GM10266 (cell line): ENCODE data around the gene PCYOX1L.
A peak's percentile ranks its signal among the peaks of the same experiment; 100 is the strongest.

Source experiments
- DNase-seq: peaks from one replicate; pipeline ENCODE4 v3.0.0; 2012; ENCODE audit errors: extremely low spot score
- TF ChIP-seq, protein P1 (sequence below): IDR thresholded peaks from 2 replicates; pipeline ENCODE4 v1.5.1; 2012; ENCODE audit warnings: mild to moderate bottlenecking, low read depth; ENCODE audit not compliant: control insufficient read depth, insufficient read depth; ENCODE audit errors: missing control alignments

Gene PCYOX1L

DNA sequence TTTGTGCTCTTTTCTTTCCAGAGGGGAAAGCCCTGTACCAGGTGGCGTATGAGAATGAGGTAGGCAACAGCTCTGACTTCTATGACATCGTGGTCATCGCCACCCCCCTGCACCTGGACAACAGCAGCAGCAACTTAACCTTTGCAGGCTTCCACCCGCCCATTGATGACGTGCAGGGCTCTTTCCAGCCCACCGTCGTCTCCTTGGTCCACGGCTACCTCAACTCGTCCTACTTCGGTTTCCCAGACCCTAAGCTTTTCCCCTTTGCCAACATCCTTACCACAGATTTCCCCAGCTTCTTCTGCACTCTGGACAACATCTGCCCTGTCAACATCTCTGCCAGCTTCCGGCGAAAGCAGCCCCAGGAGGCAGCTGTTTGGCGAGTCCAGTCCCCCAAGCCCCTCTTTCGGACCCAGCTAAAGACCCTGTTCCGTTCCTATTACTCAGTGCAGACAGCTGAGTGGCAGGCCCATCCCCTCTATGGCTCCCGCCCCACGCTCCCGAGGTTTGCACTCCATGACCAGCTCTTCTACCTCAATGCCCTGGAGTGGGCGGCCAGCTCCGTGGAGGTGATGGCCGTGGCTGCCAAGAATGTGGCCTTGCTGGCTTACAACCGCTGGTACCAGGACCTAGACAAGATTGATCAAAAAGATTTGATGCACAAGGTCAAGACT, 10.3 kb downstream of the PCYOX1L start:
- TF ChIP-seq, protein P1, sequence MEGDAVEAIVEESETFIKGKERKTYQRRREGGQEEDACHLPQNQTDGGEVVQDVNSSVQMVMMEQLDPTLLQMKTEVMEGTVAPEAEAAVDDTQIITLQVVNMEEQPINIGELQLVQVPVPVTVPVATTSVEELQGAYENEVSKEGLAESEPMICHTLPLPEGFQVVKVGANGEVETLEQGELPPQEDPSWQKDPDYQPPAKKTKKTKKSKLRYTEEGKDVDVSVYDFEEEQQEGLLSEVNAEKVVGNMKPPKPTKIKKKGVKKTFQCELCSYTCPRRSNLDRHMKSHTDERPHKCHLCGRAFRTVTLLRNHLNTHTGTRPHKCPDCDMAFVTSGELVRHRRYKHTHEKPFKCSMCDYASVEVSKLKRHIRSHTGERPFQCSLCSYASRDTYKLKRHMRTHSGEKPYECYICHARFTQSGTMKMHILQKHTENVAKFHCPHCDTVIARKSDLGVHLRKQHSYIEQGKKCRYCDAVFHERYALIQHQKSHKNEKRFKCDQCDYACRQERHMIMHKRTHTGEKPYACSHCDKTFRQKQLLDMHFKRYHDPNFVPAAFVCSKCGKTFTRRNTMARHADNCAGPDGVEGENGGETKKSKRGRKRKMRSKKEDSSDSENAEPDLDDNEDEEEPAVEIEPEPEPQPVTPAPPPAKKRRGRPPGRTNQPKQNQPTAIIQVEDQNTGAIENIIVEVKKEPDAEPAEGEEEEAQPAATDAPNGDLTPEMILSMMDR: no peak
- no peak for DNase-seq

DNA sequence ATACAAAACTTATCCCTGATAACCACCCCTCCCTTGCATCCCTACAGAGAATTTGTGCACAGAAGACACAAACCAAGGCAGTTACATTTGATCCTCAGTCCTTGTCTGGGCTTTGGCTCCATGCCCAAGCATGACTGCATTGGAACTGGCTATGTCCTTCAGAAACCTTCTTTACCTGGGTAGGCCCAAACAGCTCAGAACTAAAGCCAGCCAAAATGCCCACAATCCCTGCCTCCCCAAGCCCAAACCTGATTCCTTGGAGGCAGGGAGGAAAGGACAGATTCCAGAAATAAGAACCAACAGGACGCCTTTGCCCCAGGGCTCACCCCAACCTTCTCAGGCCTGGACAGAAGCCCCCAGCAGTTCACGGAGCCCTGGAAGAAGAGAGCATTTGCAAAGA, 13.0 kb downstream of the PCYOX1L start:
- no peak for DNase-seq

DNA sequence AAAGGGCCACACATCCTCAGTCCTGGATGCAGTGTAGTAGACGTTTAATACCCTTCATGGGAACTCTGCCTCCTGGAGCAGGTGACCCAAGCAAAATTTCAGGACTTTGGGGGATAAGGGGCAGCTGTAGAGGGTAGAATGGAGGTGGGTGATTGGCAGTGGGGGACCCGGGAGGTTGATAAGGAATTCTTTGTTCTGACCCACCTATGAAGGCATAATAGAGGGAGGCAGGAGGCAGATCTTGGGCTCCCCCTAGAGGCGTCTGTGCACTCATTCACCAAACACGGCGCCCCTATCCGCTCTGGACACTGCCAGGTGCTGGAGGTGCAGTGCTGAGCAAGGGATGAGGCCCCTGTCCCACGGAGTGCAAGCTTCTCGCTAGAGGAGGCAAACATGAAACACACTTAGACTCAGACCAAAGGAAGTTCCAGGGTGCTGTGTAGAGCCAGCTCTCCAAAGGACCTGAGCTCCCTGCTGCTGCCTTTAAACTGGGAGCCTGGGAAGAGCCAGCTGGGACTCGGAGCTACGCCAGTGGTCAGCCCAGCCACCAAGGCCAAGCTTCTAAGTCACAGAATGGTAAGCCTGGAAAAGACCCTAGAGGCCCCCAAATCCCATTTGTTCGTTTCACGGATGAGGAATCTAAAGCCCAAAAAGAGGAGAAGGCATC, 13.6 kb downstream of the PCYOX1L start:
- TF ChIP-seq, protein P1: peak; percentile 86
- DNase-seq: peak; percentile 88

More for the DNA sequence above, 13.0 kb downstream of the PCYOX1L start:
- TF ChIP-seq, protein P1: no peak

DNA sequence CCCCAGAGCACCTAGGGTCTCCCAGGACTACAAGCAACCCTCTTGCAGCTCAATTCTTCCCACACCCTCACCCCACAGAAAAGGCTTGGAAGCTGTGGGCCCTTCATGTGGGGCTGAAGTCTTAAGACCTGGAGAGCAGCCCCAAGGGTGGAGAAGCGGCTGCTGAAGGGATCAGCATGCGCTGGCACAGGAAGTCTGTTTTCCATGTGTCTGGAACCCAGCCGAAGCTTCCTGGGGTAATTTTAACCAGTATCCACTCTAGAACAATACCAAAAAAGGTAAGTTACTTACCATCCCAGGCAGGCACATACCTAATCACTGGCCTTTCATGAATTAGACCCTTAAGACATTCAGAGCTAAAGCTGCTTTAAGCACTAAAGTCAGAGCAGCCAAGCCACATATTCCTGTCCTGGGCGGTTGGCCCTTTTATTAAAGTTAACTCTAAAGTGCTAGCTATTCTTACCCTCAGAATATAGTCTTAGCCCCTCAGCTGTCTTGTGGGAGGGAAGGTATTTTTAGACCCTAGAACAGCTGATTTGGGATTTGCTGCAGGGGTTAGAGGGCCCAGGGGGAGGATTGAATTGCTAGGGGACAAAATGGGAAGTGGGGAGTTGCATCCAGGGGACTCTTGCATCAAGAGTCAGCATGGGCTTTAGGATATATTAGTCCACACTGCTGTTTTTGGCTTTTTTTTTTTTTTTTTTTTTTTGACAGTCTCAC, 14.4 kb downstream of the PCYOX1L start:
- DNase-seq: no peak
- TF ChIP-seq, protein P1: no peak

DNA sequence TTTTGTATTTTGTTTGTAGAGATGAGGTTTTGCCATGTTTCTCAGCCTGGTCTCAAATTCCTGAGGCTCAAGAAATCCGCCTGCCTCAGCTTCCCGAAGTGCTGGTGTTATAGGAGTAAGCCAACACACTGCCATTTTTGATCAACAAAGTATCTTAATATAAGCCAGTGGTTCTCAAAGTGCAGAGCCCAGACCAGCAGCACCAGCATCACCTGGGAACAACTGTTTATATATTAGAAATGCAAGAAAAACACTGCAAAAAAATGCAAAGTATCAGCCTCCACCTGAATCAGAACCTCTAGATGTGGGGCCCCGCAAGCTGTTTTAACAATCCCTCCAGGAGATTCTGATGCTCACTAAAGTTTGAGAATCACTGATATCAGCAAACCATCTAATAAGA, 15.1 kb downstream of the PCYOX1L start:
- TF ChIP-seq, protein P1: no peak
- DNase-seq: no peak

DNA sequence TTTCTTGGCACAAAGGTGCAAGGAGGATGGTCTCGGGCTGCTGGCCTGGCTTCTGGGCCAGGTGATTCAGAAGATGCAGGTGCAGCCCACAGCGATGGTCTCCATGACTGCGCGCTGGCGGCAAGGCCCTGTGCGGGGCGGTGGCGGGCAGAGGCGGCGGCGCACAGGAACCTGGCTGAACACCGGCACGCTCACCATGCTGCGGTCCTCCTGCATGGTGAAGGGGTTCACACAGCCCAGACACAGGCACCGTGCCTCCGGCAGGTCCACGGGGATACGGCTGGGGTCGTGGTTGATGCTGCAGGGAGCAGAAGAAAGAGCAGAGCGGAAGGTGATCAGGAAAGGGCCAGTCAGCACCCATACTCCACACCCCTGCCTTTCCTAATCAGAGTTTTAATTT, 16.5 kb downstream of the PCYOX1L start:
- DNase-seq: no peak
- TF ChIP-seq, protein P1: no peak
